AG10803 (cell line): ENCODE results near the gene BCKDHA.
"Not testable (repeated sequence)": the region's sequence is repeated elsewhere in the genome, so short reads cannot be mapped to it uniquely, and the experiment has no call there.

Experiments
- DNase-seq: peaks from one replicate; pipeline ENCODE4 v3.0.0; 2010; ENCODE audit warnings: low read depth
- H3K4me3 ChIP-seq: 2 replicates; pipeline ENCODE4 v1.5.1; 2011; ENCODE audit warnings: mild to moderate bottlenecking, low read length, control low read depth
- CTCF ChIP-seq: conservative IDR thresholded peaks from 2 replicates; pipeline ENCODE4 v1.5.1; 2011; ENCODE audit warnings: mild to moderate bottlenecking, low read length, control low read depth, inconsistent platforms

Gene BCKDHA

GRCh38 chr19:41449079-41449864 lies 51.7 kb downstream of the BCKDHA start:
- peak overlapping the region; percentile 36 for H3K4me3 ChIP-seq

DNA sequence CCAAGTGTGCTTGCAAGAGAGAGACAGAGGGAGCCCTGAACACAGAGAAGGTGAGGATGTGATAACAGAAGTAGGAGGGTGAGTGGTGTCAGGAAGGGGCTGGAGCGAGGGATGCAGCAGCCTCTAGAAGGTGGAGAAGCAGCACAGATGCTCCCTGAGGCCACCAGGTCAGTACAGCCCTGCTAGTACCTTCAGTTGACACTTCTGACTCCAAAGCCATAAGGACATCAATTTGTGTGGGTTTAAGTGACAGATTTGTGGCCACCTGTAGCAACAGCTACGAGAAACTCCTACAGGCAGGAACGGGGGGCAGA lies 52.2 kb downstream of the BCKDHA start:
- H3K4me3 ChIP-seq, result no peak overlapping the region
- TF ChIP-seq CTCF, result no peak
- no peak for DNase-seq

More at GRCh38 chr19:41449079-41449864, 51.7 kb downstream of the BCKDHA start:
- TF ChIP-seq CTCF, result peak; percentile 92
- peak; percentile 57 for DNase-seq

DNA sequence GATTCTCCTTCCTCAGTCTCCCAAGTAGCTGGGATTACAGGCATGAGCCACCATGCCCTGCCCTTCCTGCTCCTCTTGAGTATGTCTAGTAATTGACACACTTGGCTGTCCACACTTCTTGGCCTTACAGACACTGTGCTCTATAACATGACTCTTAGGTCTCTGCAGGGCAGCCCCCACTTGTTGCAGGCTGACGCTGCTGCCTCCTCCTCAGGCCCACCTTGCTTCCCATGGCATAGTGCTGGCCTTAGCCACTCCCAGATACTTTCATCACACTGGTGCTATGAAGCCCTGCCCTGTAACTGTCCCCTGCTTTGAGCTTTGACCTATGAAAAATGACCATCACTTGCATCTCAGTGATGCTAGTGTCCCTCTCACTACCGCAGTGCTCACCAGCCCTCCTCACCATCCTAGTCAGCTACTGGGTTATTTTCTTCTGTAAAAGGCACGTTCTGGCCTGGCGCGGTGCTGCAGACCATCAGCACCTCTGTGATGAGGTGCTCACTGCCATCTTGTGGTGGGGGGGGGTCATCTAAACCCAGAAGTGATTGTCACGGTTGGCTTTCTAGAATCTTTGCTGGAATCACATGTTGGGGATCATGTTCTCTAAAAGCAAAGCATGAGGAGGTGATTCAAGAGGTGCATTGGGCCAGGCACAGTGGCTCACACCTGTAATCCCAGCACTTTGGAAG lies 55.1 kb downstream of the BCKDHA start:
- H3K4me3 ChIP-seq, result no peak overlapping the region
- TF ChIP-seq CTCF, result no peak
- no peak for DNase-seq

GRCh38 chr19:41455936-41456335 lies 58.3 kb downstream of the BCKDHA start:
- no peak overlapping the region for H3K4me3 ChIP-seq
- TF ChIP-seq CTCF, result no peak
- DNase-seq, result no peak

DNA sequence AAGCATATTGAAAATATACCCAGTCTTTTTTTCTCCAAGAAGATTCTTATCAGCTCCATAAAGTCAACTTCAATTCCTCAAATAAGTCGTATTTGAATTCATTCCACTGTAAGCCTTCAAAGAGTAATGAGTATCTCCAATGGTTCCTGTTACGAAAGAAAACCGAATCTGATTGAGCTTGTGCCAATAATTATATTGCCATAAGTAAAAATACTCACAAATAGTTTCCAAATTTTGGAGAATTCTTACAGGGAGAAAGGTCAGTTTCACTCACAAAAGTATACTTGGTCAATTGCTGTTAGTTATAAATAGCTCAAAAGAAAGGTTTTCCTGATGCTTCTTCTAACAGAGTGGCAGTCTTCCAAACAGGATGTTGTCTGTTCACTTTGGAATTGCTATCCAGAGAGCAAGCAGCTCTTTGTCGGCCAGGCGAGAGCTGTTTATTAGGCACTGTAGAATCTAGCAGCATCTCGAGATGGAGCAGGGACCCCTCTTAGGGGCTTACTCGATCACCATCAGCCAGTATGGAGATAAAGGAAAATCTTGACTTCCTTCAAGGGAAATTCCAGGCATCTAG lies 58.8 kb downstream of the BCKDHA start:
- DNase-seq, result peak; percentile 67
- no peak for TF ChIP-seq CTCF
- no peak overlapping the region for H3K4me3 ChIP-seq

GRCh38 chr19:41457241-41457640 lies 59.6 kb downstream of the BCKDHA start:
- H3K4me3 ChIP-seq, result no peak overlapping the region
- DNase-seq, result no peak
- no peak for TF ChIP-seq CTCF

- TF ChIP-seq CTCF, result no peak
- DNase-seq, result no peak
- no peak overlapping the region for H3K4me3 ChIP-seq
Observed at GRCh38 chr19:41462497-41462896, 64.9 kb downstream of the BCKDHA start.

DNA sequence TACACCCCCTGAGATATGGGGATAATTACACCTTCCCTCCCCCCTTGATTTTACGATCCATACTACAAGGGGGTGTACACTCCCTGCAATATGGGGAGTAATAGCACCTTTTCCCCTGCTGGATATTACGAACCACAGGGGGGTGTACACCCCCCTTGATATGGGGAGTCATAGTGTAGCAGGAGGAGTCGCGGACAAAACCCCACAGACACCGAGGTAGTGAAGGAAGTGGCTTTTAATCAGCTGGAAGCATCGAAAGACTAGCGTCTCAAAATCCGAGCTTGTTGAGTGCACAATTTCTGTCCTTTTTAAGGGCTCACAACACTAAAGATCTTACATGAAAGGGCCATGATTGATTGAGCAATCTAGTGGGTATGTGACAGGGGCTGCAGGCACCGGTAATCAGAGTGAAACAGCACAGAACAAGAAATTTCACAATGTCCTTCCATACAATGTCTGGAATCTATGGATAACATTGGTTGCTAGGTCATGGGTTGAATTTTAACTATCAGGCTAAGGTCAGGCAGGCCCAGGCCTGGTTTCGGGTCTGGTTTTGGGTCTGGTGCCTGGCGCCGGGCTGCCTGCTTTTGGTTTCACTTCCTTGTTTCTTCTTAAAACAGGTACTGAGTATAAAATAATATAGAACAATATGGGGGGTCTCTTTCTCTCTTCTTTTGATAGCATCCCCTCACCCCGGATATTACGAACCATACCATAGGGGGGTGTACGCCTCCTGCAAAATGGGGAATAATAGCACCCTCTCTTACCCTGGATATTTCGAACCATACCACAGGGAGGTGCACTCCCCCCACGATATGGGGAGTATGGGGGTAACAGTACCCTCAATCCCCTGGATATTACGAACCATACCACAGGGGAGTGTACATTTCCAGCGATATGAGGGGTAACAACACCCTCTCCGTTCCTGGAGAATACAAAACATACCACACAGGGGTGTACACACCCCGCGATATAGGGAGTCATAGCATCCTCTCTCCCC lies 65.9 kb downstream of the BCKDHA start:
- not testable (repeated sequence) for H3K4me3 ChIP-seq, DNase-seq
